GM08714 (cell line): ENCODE results near the gene PNMA6F.

Experiments
- H3K4me3 ChIP-seq: fragments of 200-500 bp; sonication (Bioruptor generic); 2 replicates; pipeline ENCODE4 v1.5.1; 2014; ENCODE audit warnings: mild to moderate bottlenecking, low read length, inconsistent platforms
- ZNF274 ChIP-seq: IDR thresholded peaks from 2 replicates; pipeline ENCODE4 v1.6.1; 2012; ENCODE audit warnings: mild to moderate bottlenecking, low read depth, low read length

Gene PNMA6F

GRCh38 chrX:153319295-153320046 lies 2.1 kb downstream of the PNMA6F start:
- no peak overlapping the region for H3K4me3 ChIP-seq
- TF ChIP-seq ZNF274, result no peak

GRCh38 chrX:153318811-153319210 lies 2.8 kb downstream of the PNMA6F start:
- H3K4me3 ChIP-seq, result no peak overlapping the region
- no peak for TF ChIP-seq ZNF274

GRCh38 chrX:153317996-153318722 lies 3.4 kb downstream of the PNMA6F start:
- TF ChIP-seq ZNF274, result no peak
- no peak overlapping the region for H3K4me3 ChIP-seq

- no peak for TF ChIP-seq ZNF274
These were observed 4.3 kb downstream of the PNMA6F start for GRCh38 chrX:153317306-153317705.

GRCh38 chrX:153312842-153313241 lies 8.7 kb downstream of the PNMA6F start:
- TF ChIP-seq ZNF274, result no peak

More at GRCh38 chrX:153317306-153317705, 4.3 kb downstream of the PNMA6F start:
- H3K4me3 ChIP-seq, result no peak overlapping the region

GRCh38 chrX:153312041-153312440 lies 9.5 kb downstream of the PNMA6F start:
- no peak overlapping the region for H3K4me3 ChIP-seq
- no peak for TF ChIP-seq ZNF274

More at GRCh38 chrX:153312842-153313241, 8.7 kb downstream of the PNMA6F start:
- H3K4me3 ChIP-seq, result no peak overlapping the region

GRCh38 chrX:153310901-153311300 lies 10.7 kb downstream of the PNMA6F start:
- TF ChIP-seq ZNF274, result no peak
- H3K4me3 ChIP-seq, result no peak overlapping the region

- no peak overlapping the region for H3K4me3 ChIP-seq
- no peak for TF ChIP-seq ZNF274
These were observed 14.0 kb downstream of the PNMA6F start for GRCh38 chrX:153307276-153308178.

- H3K4me3 ChIP-seq, result no peak overlapping the region
- no peak for TF ChIP-seq ZNF274
These were observed 14.9 kb downstream of the PNMA6F start for GRCh38 chrX:153306527-153307115.

- no peak overlapping the region for H3K4me3 ChIP-seq
- no peak for TF ChIP-seq ZNF274
These were observed 15.6 kb downstream of the PNMA6F start for GRCh38 chrX:153305972-153306371.

- H3K4me3 ChIP-seq, result no peak overlapping the region
- no peak for TF ChIP-seq ZNF274
These were observed 16.4 kb downstream of the PNMA6F start for GRCh38 chrX:153304988-153305736.

- no peak for TF ChIP-seq ZNF274
- H3K4me3 ChIP-seq, result no peak overlapping the region
These were observed 18.0 kb downstream of the PNMA6F start for GRCh38 chrX:153303276-153304262.

- no peak overlapping the region for H3K4me3 ChIP-seq
- TF ChIP-seq ZNF274, result no peak
These were observed 18.8 kb downstream of the PNMA6F start for GRCh38 chrX:153302796-153303195.
